ENCODE data around the gene MRI1. TPM values are rescaled to one million over a fixed set of nuclear protein-coding genes. Genes with fewer than 3 reads are reported as not detected.

MRI1 gene
- total RNA-seq (2022; extraction: Qiagen RNA extraction) = 7.9 to 15.5 TPM (median 13.4 TPM) in 5 replicates

DNA sequence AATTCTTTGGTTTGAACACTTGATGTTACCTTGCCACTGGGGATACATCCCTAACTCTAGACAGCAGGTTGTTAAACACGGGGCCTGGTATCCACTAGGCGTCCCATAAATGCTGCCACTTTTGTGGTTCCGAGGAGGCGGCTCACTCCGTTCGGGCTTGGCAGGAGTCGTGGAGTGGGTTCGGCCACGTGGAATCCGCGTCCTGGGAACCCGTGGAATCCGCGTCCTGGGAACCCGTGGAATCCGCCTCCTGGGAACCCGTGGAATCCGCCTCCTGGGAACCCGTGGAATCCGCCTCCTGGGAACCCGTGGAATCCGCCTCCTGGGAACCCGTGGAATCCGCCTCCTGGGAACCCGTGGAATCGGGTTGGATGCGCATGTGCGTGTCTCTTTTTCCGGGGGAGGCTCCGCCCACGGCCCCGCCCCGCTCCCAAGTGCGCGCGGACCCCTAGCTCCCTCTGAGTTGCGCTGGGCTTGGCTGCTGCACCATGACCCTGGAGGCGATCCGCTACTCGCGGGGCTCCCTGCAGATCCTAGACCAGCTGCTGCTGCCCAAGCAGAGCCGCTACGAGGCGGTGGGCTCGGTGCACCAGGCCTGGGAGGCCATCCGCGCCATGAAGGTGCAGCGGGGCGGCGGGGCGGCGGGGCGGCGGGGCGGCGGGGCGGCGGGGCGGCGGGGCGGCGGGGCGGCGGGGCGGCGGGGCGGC lies at the start of gene MRI1:
TSS of gene MRI1 (plus strand) at position 422 of the 707 bp plus-strand sequence. CDS start at position 489, 67 bp downstream.

DNA sequence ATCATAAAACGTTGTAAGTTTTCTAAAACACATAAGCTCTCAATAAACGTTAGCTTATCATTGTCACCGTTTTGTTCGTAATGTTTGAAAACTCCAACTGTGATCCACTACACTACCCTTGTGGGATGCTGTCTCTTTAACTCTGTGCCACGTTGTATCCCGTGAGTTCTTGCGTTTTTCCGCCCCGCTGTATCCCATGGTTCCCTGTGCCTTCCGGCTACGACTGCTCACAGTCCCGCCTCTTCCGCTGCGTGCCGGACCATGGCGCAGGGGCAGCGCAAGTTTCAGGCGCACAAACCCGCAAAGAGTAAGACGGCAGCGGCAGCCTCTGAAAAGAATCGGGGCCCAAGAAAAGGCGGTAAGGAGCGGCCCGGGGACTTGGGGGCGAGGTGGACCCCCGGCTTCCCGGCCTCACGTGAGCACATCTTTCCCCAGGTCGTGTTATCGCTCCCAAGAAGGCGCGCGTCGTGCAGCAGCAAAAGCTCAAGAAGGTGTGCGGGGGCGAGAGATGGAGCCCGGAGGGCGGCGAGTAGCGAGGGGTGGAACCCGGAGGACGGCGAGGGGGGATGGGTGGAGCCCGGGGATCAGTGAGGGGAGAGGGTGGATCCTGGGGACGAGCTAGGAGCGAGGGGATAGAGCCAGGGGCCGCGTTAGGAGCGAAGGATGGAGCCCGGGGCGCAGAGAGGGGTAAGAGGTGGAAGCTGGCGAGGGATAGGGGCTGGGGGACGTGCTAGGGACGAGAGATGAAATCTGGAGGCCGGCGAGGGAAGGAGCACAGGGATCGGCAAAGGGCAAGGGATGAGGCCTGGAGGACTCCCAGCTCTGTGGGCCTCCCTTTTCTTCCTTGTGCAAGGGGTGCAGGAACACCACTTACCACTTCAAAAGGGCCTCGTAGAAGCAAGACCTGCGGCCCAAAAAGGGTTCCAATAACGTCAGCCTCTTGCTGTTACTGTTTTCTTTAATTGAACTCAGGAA lies 10.2 kb downstream of the MRI1 start, which contains the start of gene C19orf53:
TSS of gene C19orf53 (plus strand) at position 240 of the 975 bp plus-strand sequence. CDS start at position 262, 22 bp downstream.

DNA sequence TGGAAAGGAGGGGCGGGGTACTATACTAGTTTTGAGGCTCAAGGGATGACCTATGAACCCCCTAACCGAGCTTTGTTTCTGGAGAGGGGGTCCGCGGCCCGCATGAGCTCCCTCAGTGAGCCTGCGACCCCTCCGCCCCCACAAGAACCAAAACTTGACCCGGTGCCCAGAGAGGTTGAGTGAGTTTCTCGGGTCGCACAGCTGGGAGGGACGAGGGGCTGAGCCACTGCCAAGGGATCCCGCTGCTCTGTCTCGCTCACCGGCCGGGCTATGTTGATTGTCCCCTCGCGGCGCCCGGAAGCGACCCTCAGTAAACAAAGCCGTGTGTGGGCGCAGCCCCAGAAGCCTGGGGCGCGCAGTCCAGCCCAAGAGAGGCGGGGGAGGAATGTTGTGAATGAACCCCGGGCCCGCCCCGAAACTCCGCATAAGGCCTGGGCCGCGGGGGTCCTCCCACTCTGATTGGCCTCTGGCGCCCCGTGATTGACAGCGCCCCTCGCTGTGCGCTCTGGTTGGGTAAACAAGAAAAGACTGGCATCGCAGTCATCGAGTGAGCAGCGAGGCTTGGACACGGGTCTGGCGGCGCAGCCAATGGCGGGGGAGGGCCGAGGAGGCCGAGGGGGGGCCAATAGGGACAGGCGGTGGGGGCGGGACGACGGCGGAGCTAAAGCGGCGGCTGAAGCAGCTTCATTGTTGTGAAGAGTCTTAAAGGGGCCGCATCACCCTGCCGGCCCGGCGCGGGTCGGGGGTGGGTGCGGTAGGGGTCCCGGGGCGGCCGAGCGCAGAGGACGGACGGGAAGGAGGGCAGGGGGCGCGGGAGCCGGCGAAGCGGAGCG lies 30.7 kb downstream of the MRI1 start, which contains the start of gene ZSWIM4:
TSS of gene ZSWIM4 (plus strand) at position 687 of the 833 bp plus-strand sequence. CDS start 206 bp downstream, outside the sequence.

Other genes starting within 250 kb of the MRI1 start
- 148 to 212 TPM (median 205 TPM) in 5 replicates for gene C19orf53, start 9.9 kb downstream of the MRI1 start, total RNA-seq (2022; extraction: Qiagen RNA extraction)
- gene ZSWIM4, start 30.9 kb downstream of the MRI1 start, total RNA-seq (2022; extraction: Qiagen RNA extraction) = 2.9 to 4.5 TPM (median 4.0 TPM) in 5 replicates
- 1.4 to 3.8 TPM (median 2.4 TPM) in 5 replicates for gene NANOS3, start 112.6 kb downstream of the MRI1 start, total RNA-seq (2022; extraction: Qiagen RNA extraction)
- 0.38 to 1.6 TPM (median 0.49 TPM) in 3 of 5 replicates, not detected in the others for gene BRME1, start 141.6 kb downstream of the MRI1 start, total RNA-seq (2022; extraction: Qiagen RNA extraction)
- 6.8 to 10.7 TPM (median 9.5 TPM) in 5 replicates for gene CC2D1A, start 141.7 kb downstream of the MRI1 start, total RNA-seq (2022; extraction: Qiagen RNA extraction)
- 0.62 to 1.8 TPM (median 1.4 TPM) in 5 replicates for gene PODNL1, start 173.9 kb downstream of the MRI1 start, total RNA-seq (2022; extraction: Qiagen RNA extraction)
- 13.8 to 23.9 TPM (median 22.1 TPM) in 5 replicates for gene DCAF15, start 188.0 kb downstream of the MRI1 start, total RNA-seq (2022; extraction: Qiagen RNA extraction)
- gene RFX1, start 241.8 kb downstream of the MRI1 start, total RNA-seq (2022; extraction: Qiagen RNA extraction) = 2.6 to 5.7 TPM (median 5.1 TPM) in 5 replicates